ENCODE measurements around the gene CIBAR2. TPM values are rescaled to one million over a fixed set of nuclear protein-coding genes. Genes with fewer than 3 reads are reported as not detected.
A peak's percentile ranks its signal among the peaks of the same experiment; 100 is the strongest.

CIBAR2 gene
- total and polyA plus RNA-seq, 9 of the 15 experiments (the other 6 are each of a cell fraction or from before 2014, with no cell fraction given): not detected

DNA sequence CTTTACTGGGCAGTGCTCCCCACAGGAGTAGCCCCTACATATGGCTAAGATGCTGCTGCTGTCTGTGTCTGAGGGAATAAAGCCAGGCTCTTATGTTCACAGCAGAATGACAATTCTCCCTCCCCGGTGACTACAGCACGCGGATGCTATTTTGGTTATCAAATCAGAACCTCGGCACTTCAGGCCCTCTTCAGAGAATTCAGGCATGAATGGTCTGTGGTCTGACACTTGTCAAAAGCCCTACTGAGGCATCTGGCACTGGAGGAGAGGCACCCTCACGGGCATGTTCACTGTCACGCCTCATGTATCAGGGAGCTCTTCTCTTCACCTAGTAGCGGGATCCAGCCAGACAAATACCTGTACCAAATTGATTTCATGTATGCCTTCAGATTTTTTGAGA, 54.3 kb downstream of the CIBAR2 start:
- intact Hi-C loops (cut with micrococcal nuclease) (loop anchor here (1.0 to 5.0 kb wide), 4 partner anchors 29 to 86 kb away; no protein-coding TSS in a partner anchor), in situ Hi-C loops (cut with MboI) (no loop called here)
- no peak for TF ChIP-seq TOE1 (IDR thresholded peaks at IDR 0.05; ENCODE audit: borderline replicate concordance)
- no peak for TF ChIP-seq TOE1 (CRISPR knock-in tag; IDR thresholded peaks at IDR 0.05; ENCODE audit: borderline replicate concordance, low read depth)
- TF ChIP-seq GABPB1 (CRISPR knock-in tag; IDR thresholded peaks at IDR 0.05): 0 out of 2 replicates have a peak, but pooled peaks have one; percentile 19
- FAIRE-seq (no peak), DNase-seq (ENCODE audit: extremely low read depth in 1 of 4, low spot score in 3 of 4) (no peak), ATAC-seq (no peak)
- no TSS peak for BruUV-seq (replicated peaks)
- H3K36me3 ChIP-seq (ENCODE audit: control insufficient read depth, insufficient read depth, low read length): peaks cover 18% of the 10 kb centered on the region
- H3K27me3 ChIP-seq (ENCODE audit: control insufficient read depth in 2 of 2, insufficient read depth in 2 of 2, low read length in 2 of 2): no peaks in the 10 kb centered on the region
- no peaks in the 10 kb centered on the region for H3K9me1 ChIP-seq (ENCODE audit: control insufficient read depth, insufficient read depth, low read length)
- H3K4me3 ChIP-seq: no peak overlapping the region
- ChIA-PET CTCF (ENCODE audit: low intra/inter-chr PET ratio) (no interaction called here), POLR2A (interaction anchor here (0.6 to 3.1 kb wide), 2 partner anchors 11 to 22 kb away, joined by 3 to 19 read pairs; no protein-coding TSS in a partner anchor)
- no peaks in the 10 kb centered on the region; the same call in 1 of the 2 replicates for H4K20me1 ChIP-seq (replicated peaks; ENCODE audit: control insufficient read depth, insufficient read depth, low read length)
- H3K9ac ChIP-seq (ENCODE audit: insufficient read depth in 1 of 2, low read depth in 2 of 2, low read length in 2 of 2): no peak overlapping the region
- WGBS (ENCODE audit: insufficient coverage, low coverage, missing lambda C conversion rate): 81% methylated on average over 7 of the region's 7 CpGs
- H3K9me3 ChIP-seq (replicated peaks; ENCODE audit: control insufficient read depth, insufficient read depth, low read depth, low read length): no peaks in the 10 kb centered on the region
- peaks cover 5% of the 10 kb centered on the region; the same call in 2 of the 3 replicates for H3K79me2 ChIP-seq (ENCODE audit: control insufficient read depth, insufficient read depth, low read length)
- no peak overlapping the region for H3K27ac ChIP-seq (ENCODE audit: extremely low read depth, low read depth, low read length)
- no peak overlapping the region for H2AFZ ChIP-seq (ENCODE audit: low read depth, low read length)
- H3K4me2 ChIP-seq (ENCODE audit: insufficient read depth, low read length): no peak overlapping the region
- peaks cover 30 to 33% of the 10 kb centered on the region in 2 experiments for H3K4me1 ChIP-seq (replicated peaks in 1 of 2; ENCODE audit: control insufficient read depth in 2 of 2, insufficient read depth in 2 of 2, low read length in 2 of 2)

DNA sequence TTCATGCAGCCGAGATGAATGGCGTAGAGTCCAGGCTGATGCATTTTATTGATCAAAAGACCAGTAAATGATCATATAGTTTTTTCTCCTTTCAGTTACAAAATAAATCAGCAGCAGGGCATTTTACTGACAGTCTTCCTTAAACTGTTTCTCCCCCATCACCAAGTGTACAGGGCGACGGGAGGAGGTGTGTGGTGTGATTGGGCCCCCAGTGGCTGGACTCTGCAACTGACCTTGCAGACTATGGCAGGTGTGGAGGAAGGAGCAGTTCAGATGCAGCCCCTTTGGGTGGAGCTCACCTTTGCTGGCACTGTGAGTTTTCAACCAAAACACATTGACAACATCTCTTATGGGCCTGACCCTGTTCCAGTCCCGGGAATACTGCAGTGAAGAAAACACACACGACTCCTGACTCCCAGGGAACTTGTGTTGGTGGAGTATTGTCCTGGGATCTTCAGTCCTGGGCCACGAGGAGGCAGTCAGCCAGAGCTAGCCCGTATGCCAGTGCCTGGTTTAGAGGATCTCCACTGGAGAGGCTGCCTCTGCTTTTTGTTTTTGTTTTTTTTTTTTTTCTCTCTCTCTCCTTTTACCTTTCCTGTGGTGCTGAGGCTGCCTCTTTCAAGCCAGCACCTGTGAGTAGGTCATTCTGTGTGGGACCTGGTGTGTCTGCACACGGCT, 54.9 kb downstream of the CIBAR2 start:
- H2AFZ ChIP-seq (ENCODE audit: low read depth, low read length): no peak overlapping the region
- H3K9ac ChIP-seq (ENCODE audit: insufficient read depth in 1 of 2, low read depth in 2 of 2, low read length in 2 of 2): peak overlapping the region in 1 of 2 experiments; percentile 3; a peak in 1 of 4 replicates
- H3K79me2 ChIP-seq (ENCODE audit: control insufficient read depth, insufficient read depth, low read length): peaks cover 8% of the 10 kb centered on the region; the same call in 2 of the 3 replicates
- ChIA-PET CTCF (ENCODE audit: low intra/inter-chr PET ratio) (no interaction called here), POLR2A (interaction anchor here (0.6 to 3.1 kb wide), 3 partner anchors 10 to 45 kb away, joined by 3 to 19 read pairs (median 3); no protein-coding TSS in a partner anchor)
- FAIRE-seq (peak; percentile 75), ATAC-seq (peak; percentile 90), DNase-seq (ENCODE audit: extremely low read depth in 1 of 4, low spot score in 3 of 4) (peak; percentile 75 to 89 (median 82))
- peaks cover 26 to 30% of the 10 kb centered on the region in 2 experiments for H3K4me1 ChIP-seq (replicated peaks in 1 of 2; ENCODE audit: control insufficient read depth in 2 of 2, insufficient read depth in 2 of 2, low read length in 2 of 2)
- H4K20me1 ChIP-seq (replicated peaks; ENCODE audit: control insufficient read depth, insufficient read depth, low read length): no peaks in the 10 kb centered on the region; the same call in 1 of the 2 replicates
- in situ Hi-C loops (cut with MboI) (no loop called here), intact Hi-C loops (cut with micrococcal nuclease) (loop anchor here (1.0 to 5.0 kb wide), 4 partner anchors 29 to 85 kb away; no protein-coding TSS in a partner anchor)
- no peaks in the 10 kb centered on the region for H3K9me1 ChIP-seq (ENCODE audit: control insufficient read depth, insufficient read depth, low read length)
- H3K27me3 ChIP-seq (ENCODE audit: control insufficient read depth in 2 of 2, insufficient read depth in 2 of 2, low read length in 2 of 2): no peaks in the 10 kb centered on the region
- BruUV-seq (replicated peaks): no TSS peak
- 0 out of 2 replicates have a peak, but pooled peaks cover 2% of the 10 kb centered on the region for H3K9me3 ChIP-seq (replicated peaks; ENCODE audit: control insufficient read depth, insufficient read depth, low read depth, low read length)
- WGBS (ENCODE audit: insufficient coverage, low coverage, missing lambda C conversion rate): 57% methylated on average over 9 of the region's 9 CpGs
- H3K4me2 ChIP-seq (ENCODE audit: insufficient read depth, low read length): no peak overlapping the region
- no peak overlapping the region for H3K27ac ChIP-seq (ENCODE audit: extremely low read depth, low read depth, low read length)
- peaks cover 20% of the 10 kb centered on the region for H3K36me3 ChIP-seq (ENCODE audit: control insufficient read depth, insufficient read depth, low read length)
- no peak overlapping the region for H3K4me3 ChIP-seq
- TF ChIP-seq ZNF764 (CRISPR knock-in tag; IDR thresholded peaks at IDR 0.05; ENCODE audit: low read depth) (no peak), CREBBP (IDR thresholded peaks at IDR 0.05; ENCODE audit: low read depth, low read length) (no peak), ZNF3 (CRISPR knock-in tag; IDR thresholded peaks at IDR 0.05) (no peak), CTBP1 (IDR thresholded peaks at IDR 0.05; ENCODE audit: borderline replicate concordance) (peak; percentile 19; the same call in 1 of the 2 replicates), RAD51 (IDR thresholded peaks at IDR 0.05; ENCODE audit: borderline replicate concordance, low read depth) (0 out of 2 replicates have a peak, but pooled peaks have one; percentile 16)
- TF ChIP-seq, protein P1, sequence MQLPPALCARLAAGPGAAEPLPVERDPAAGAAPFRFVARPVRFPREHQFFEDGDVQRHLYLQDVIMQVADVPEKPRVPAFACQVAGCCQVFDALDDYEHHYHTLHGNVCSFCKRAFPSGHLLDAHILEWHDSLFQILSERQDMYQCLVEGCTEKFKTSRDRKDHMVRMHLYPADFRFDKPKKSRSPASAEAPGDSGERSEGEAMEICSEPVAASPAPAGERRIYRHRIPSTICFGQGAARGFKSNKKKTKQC (CRISPR knock-in tag; IDR thresholded peaks at IDR 0.05): no peak
- TF ChIP-seq, protein P2, sequence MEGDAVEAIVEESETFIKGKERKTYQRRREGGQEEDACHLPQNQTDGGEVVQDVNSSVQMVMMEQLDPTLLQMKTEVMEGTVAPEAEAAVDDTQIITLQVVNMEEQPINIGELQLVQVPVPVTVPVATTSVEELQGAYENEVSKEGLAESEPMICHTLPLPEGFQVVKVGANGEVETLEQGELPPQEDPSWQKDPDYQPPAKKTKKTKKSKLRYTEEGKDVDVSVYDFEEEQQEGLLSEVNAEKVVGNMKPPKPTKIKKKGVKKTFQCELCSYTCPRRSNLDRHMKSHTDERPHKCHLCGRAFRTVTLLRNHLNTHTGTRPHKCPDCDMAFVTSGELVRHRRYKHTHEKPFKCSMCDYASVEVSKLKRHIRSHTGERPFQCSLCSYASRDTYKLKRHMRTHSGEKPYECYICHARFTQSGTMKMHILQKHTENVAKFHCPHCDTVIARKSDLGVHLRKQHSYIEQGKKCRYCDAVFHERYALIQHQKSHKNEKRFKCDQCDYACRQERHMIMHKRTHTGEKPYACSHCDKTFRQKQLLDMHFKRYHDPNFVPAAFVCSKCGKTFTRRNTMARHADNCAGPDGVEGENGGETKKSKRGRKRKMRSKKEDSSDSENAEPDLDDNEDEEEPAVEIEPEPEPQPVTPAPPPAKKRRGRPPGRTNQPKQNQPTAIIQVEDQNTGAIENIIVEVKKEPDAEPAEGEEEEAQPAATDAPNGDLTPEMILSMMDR (IDR thresholded peaks at IDR 0.05 in 2 of 3, conservative IDR thresholded peaks at IDR 0.05 in 1 of 3; ENCODE audit: insufficient read depth in 2 of 3, low read depth in 1 of 3, low read length in 3 of 3): peak; percentile 72 to 81 (median 77)

All from K562 (cell line).